ENCODE measurements around the gene ZNF215. TPM values are rescaled to one million over a fixed set of nuclear protein-coding genes. Genes with fewer than 3 reads are reported as not detected.

Gene ZNF215
- total and polyA plus RNA-seq, 2 of the 13 experiments (the other 11 are each of a cell fraction or from before 2014, with no cell fraction given) = not detected

DNA sequence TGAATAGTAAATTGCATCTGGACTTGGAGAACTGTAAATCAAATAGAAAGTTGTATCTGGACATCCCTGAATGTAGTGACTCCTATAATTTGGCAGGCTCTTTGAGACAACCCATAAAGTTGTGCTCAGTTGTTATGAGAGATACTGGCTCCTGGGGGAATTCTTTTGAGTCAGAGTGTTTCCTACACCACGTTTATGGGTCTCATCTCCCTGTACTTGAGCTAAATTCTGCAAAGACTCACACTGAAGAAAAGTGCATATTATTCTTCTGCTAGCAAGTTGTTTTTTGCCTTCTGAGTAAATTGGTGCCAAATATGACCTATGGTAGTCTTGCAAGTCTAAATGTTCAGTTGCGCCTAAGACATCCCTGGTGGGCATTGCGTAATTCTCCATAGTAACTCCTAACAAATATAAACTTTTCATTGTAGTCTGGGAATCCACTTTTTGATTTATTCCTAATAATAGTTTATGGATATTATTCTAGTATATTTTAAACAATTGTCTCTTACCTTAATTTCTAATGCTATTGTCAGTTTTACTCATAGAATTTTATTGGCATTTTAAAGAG, 5.0 kb downstream of the ZNF215 start:
- Histone ChIP-seq H3K4me3 (replicated peaks in 1 of 3; ENCODE audit: insufficient read depth in 1 of 3, low read depth in 2 of 3, low read length in 3 of 3) (no peak overlapping the region), H4K20me1 (ENCODE audit: insufficient read depth, low read length) (no peaks in the 10 kb centered on the region), H3K27me3 (ENCODE audit: control insufficient read depth in 1 of 2, insufficient read depth in 2 of 2, low read length in 2 of 2) (peaks cover 0 to 16% of the 10 kb centered on the region in 2 experiments; a peak in 3 of 5 replicates), H3K4me2 (ENCODE audit: low read depth, low read length) (no peak overlapping the region), H3K9me3 (ENCODE audit: low read length) (no peaks in the 10 kb centered on the region), H3K27ac (ENCODE audit: extremely low read length, insufficient read depth, low read length) (no peak overlapping the region), H3K9ac (ENCODE audit: insufficient read depth, low read depth, low read length) (no peak overlapping the region), H3K4me1 (ENCODE audit: insufficient read depth, low read length) (no peaks in the 10 kb centered on the region), H3K36me3 (replicated peaks in 1 of 2; ENCODE audit: control insufficient read depth in 1 of 2, insufficient read depth in 2 of 2, low read length in 2 of 2) (no peaks in the 10 kb centered on the region), H2AFZ (ENCODE audit: low read length) (no peak overlapping the region), H3K79me2 (ENCODE audit: insufficient read depth, low read length) (no peaks in the 10 kb centered on the region)
- WGBS (ENCODE audit: low lambda C conversion rate) = 29% methylated on average over 2 of the region's 3 CpGs
- no TSS peak for BruUV-seq (replicated peaks)
- ChIA-PET POLR2A (no interaction called here), CTCF (ENCODE audit: low intra/inter-chr PET ratio, low total read pairs) (no interaction called here)
- intact Hi-C loops (cut with micrococcal nuclease; ENCODE audit: unreplicated experiment) = no loop called here
- TF ChIP-seq ZNF264 (CRISPR knock-in tag; IDR thresholded peaks at IDR 0.05) (no peak), CEBPB (IDR thresholded peaks at IDR 0.05; ENCODE audit: borderline replicate concordance, low read depth, low read length) (peak; percentile 71)
- TF ChIP-seq, protein P1, sequence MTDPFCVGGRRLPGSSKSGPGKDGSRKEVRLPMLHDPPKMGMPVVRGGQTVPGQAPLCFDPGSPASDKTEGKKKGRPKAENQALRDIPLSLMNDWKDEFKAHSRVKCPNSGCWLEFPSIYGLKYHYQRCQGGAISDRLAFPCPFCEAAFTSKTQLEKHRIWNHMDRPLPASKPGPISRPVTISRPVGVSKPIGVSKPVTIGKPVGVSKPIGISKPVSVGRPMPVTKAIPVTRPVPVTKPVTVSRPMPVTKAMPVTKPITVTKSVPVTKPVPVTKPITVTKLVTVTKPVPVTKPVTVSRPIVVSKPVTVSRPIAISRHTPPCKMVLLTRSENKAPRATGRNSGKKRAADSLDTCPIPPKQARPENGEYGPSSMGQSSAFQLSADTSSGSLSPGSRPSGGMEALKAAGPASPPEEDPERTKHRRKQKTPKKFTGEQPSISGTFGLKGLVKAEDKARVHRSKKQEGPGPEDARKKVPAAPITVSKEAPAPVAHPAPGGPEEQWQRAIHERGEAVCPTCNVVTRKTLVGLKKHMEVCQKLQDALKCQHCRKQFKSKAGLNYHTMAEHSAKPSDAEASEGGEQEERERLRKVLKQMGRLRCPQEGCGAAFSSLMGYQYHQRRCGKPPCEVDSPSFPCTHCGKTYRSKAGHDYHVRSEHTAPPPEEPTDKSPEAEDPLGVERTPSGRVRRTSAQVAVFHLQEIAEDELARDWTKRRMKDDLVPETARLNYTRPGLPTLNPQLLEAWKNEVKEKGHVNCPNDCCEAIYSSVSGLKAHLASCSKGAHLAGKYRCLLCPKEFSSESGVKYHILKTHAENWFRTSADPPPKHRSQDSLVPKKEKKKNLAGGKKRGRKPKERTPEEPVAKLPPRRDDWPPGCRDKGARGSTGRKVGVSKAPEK (CRISPR knock-in tag; IDR thresholded peaks at IDR 0.05; ENCODE audit: borderline replicate concordance) = no peak
- no peak for DNase-seq (ENCODE audit: low spot score)
- no peak for FAIRE-seq
- in situ Hi-C loops (cut with HindIII; ENCODE audit: extremely low pct_ligation_motif_present, low pct_unique_long_range_greater_than_20kb) = no loop called here
- no peak for ATAC-seq

DNA sequence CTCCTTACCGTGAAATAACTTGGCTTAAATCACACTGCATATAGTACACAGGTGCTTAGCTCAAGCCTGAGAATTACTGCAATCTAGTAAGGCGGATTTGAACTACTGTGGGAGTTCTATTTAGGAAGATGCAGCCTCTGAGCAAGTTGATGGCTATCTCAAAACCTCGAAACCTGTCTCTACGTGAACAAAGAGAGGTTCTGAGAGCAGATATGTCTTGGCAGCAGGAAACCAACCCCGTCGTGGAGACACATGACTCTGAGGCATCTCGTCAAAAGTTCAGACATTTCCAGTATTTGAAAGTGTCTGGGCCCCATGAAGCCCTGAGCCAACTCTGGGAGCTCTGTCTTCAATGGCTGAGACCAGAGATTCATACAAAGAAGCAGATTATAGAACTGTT, 5.9 kb downstream of the ZNF215 start:
- H3K27ac ChIP-seq (ENCODE audit: extremely low read length, insufficient read depth, low read length) = no peak overlapping the region
- in situ Hi-C loops (cut with HindIII; ENCODE audit: extremely low pct_ligation_motif_present, low pct_unique_long_range_greater_than_20kb) = no loop called here
- H3K36me3 ChIP-seq (replicated peaks in 1 of 2; ENCODE audit: control insufficient read depth in 1 of 2, insufficient read depth in 2 of 2, low read length in 2 of 2) = no peaks in the 10 kb centered on the region
- ATAC-seq = no peak
- WGBS (ENCODE audit: low lambda C conversion rate) = 3% methylated on average over 7 of the region's 7 CpGs
- H3K27me3 ChIP-seq (ENCODE audit: control insufficient read depth in 1 of 2, insufficient read depth in 2 of 2, low read length in 2 of 2) = peaks cover 0 to 7% of the 10 kb centered on the region in 2 experiments; a peak in 3 of 5 replicates
- no peaks in the 10 kb centered on the region for H3K9me3 ChIP-seq (ENCODE audit: low read length)
- H4K20me1 ChIP-seq (ENCODE audit: insufficient read depth, low read length) = no peaks in the 10 kb centered on the region
- H3K9ac ChIP-seq (ENCODE audit: insufficient read depth, low read depth, low read length) = no peak overlapping the region
- no peak overlapping the region for H3K4me3 ChIP-seq (replicated peaks in 1 of 3; ENCODE audit: insufficient read depth in 1 of 3, low read depth in 2 of 3, low read length in 3 of 3)
- H2AFZ ChIP-seq (ENCODE audit: low read length) = no peak overlapping the region
- POLR2A ChIA-PET = no interaction called here
- no TSS peak for BruUV-seq (replicated peaks)
- FAIRE-seq = no peak
- intact Hi-C loops (cut with micrococcal nuclease; ENCODE audit: unreplicated experiment) = no loop called here
- no peak for DNase-seq (ENCODE audit: low spot score)
- no peaks in the 10 kb centered on the region for H3K79me2 ChIP-seq (ENCODE audit: insufficient read depth, low read length)
- no peaks in the 10 kb centered on the region for H3K4me1 ChIP-seq (ENCODE audit: insufficient read depth, low read length)
- no peak overlapping the region for H3K4me2 ChIP-seq (ENCODE audit: low read depth, low read length)
- CTCF ChIA-PET (ENCODE audit: low intra/inter-chr PET ratio, low total read pairs) = no interaction called here
- no peak for TF ChIP-seq ZNF138 (CRISPR knock-in tag; IDR thresholded peaks at IDR 0.05; ENCODE audit: low read depth)
- TF ChIP-seq THAP11 (CRISPR knock-in tag; IDR thresholded peaks at IDR 0.05) = no peak
- no peak for TF ChIP-seq IRX3 (CRISPR knock-in tag; IDR thresholded peaks at IDR 0.05; ENCODE audit: borderline replicate concordance, low read depth)
- TF ChIP-seq ZNF142 (CRISPR knock-in tag; IDR thresholded peaks at IDR 0.05) = no peak
- no peak for TF ChIP-seq POLR2AphosphoS5 (IDR thresholded peaks at IDR 0.05; ENCODE audit: low read depth, low read length)
- no peak for TF ChIP-seq HNF4A (CRISPR knock-in tag; IDR thresholded peaks at IDR 0.05)
- TF ChIP-seq ZNF709 (CRISPR knock-in tag; IDR thresholded peaks at IDR 0.05) = no peak
- no peak for TF ChIP-seq TBX3 (IDR thresholded peaks at IDR 0.05; ENCODE audit: borderline replicate concordance)

Measured in HepG2 (cell line).